K562 (cell line): Measurements from ENCODE around the gene COX6A1. TPM values are rescaled to one million over a fixed set of nuclear protein-coding genes. Genes with fewer than 3 reads are reported as not detected.
A peak's percentile ranks its signal among the peaks of the same experiment; 100 is the strongest.

Source experiments
- ATAC-seq: fragments of 200-7000 bp; cut with Tn5 transposase; 3 replicates; pipeline ENCODE4 v1.9.1; 2020; ENCODE audit warnings: moderate library complexity
- BruUV-seq: library from RNA; stranded (reverse); fragments of 400-500 nt; replicated peaks from 2 replicates; lab custom pipeline; 2021; lab: Mats Ljungman, UMichigan
- CTCF ChIA-PET: fragments of 300-600 bp; formaldehyde crosslinking; extraction: SDS; loops from one replicate; lab custom pipeline; 2021; ENCODE audit warnings: low intra/inter-chr PET ratio; lab: Yijun Ruan, JAX
- POLR2A ChIA-PET: fragments of 300-600, 350-650 bp; sonication (Branson Sonifier 250); formaldehyde crosslinking; extraction: SDS; loops from one replicate; lab custom pipeline; 2021; ENCODE audit warnings: antibody characterized with exemption, inconsistent platforms; lab: Yijun Ruan, JAX
- DNase-seq, 4 experiments: peaks; one replicate each; pipeline versions ENCODE4 v3.0.0 to v3.0.0-alpha.2; 2011 to 2018; ENCODE audit warnings: low spot score in 3 of 4, mixed read lengths in 3 of 4; ENCODE audit errors: extremely low read depth in 1 of 4
- FAIRE-seq: peaks from 2 replicates; lab custom pipeline; 2011; peaks lifted over from hg19 to GRCh38; lab: Jason Lieb, UNC
- H2AFZ ChIP-seq: 2 replicates; pipeline ENCODE4 v1.6.0; 2011; ENCODE audit warnings: low read depth, low read length, control low read depth, inconsistent platforms
- H3K27ac ChIP-seq: fragments of 200-600 bp; 3 replicates; pipeline ENCODE4 v1.8.0; 2011; ENCODE audit warnings: low read depth, mild to moderate bottlenecking, control low read depth, inconsistent platforms, low read length, moderate library complexity, mixed read lengths; ENCODE audit errors: extremely low read depth
- H3K27me3 ChIP-seq, 2 experiments: fragments of 300-600 bp in 1 of 2; 2 replicates in 1 of 2; 3 replicates in 1 of 2; pipeline versions ENCODE4 v1.6.0 to v1.8.0; 2011; ENCODE audit warnings: inconsistent platforms in 2 of 2, low read length in 2 of 2, mild to moderate bottlenecking in 1 of 2, mixed read lengths in 1 of 2, moderate library complexity in 1 of 2; ENCODE audit not compliant: control insufficient read depth in 2 of 2, insufficient read depth in 2 of 2
- H3K36me3 ChIP-seq: fragments of 300-600 bp; 3 replicates; pipeline ENCODE4 v1.8.0; 2011; ENCODE audit warnings: mild to moderate bottlenecking, low read length, inconsistent platforms; ENCODE audit not compliant: control insufficient read depth, insufficient read depth
- H3K4me1 ChIP-seq, 2 experiments: fragments of 200-600 bp in 1 of 2; replicated peaks in 1 of 2; 2 replicates in 1 of 2; 3 replicates in 1 of 2; pipeline versions ENCODE4 v1.5.1 to v1.8.0; 2011; ENCODE audit warnings: inconsistent platforms in 2 of 2, low read length in 2 of 2, mild to moderate bottlenecking in 1 of 2, mixed read lengths in 1 of 2, moderate library complexity in 1 of 2; ENCODE audit not compliant: control insufficient read depth in 2 of 2, insufficient read depth in 2 of 2
- H3K4me2 ChIP-seq: 2 replicates; pipeline ENCODE4 v1.6.1; 2011; ENCODE audit warnings: low read length, control low read depth, inconsistent platforms, mixed read lengths; ENCODE audit not compliant: insufficient read depth
- H3K4me3 ChIP-seq: fragments of 200-600 bp; sonication (generic), shearing (Covaris generic); 2 replicates; pipeline ENCODE4 v1.5.1; 2016; ENCODE audit warnings: control low read depth, inconsistent platforms
- H3K79me2 ChIP-seq: fragments of 200-600 bp; 3 replicates; pipeline ENCODE4 v1.8.0; 2011; ENCODE audit warnings: low read length, inconsistent platforms; ENCODE audit not compliant: control insufficient read depth, insufficient read depth
- H3K9ac ChIP-seq, 2 experiments: 2 replicates each; pipeline versions ENCODE4 v1.6.0 to v1.6.1; 2011; ENCODE audit warnings: low read depth in 2 of 2, low read length in 2 of 2, control low read depth in 1 of 2, inconsistent platforms in 1 of 2, mild to moderate bottlenecking in 1 of 2, mixed read lengths in 1 of 2; ENCODE audit not compliant: insufficient read depth in 1 of 2
- H3K9me1 ChIP-seq: one replicate; pipeline ENCODE4 v1.6.0; 2011; ENCODE audit warnings: inconsistent platforms, mild to moderate bottlenecking, low read length, moderate library complexity; ENCODE audit not compliant: control insufficient read depth, insufficient read depth
- H3K9me3 ChIP-seq: replicated peaks from 2 replicates; pipeline ENCODE4 v1.5.1; 2011; ENCODE audit warnings: low read depth, low read length, inconsistent platforms; ENCODE audit not compliant: control insufficient read depth, insufficient read depth
- H4K20me1 ChIP-seq: replicated peaks from 2 replicates; pipeline ENCODE4 v1.6.1; 2011; ENCODE audit warnings: low read length, inconsistent platforms, mixed read lengths; ENCODE audit not compliant: control insufficient read depth, insufficient read depth
- CEBPG ChIP-seq, 3 experiments: fragments of 200-800 bp in 1 of 3; sonication (Bioruptor generic) in 1 of 3; sonication (generic) in 1 of 3; formaldehyde crosslinking in 1 of 3; IDR thresholded peaks in 2 of 3; conservative IDR thresholded peaks in 1 of 3; 2 replicates each; pipeline versions ENCODE4 v1.6.1 to v1.8.0; 2016 to 2022; ENCODE audit warnings: missing compliant biosample characterization in 2 of 3, missing genetic modification characterization in 2 of 3, mild to moderate bottlenecking in 1 of 3, missing genetic modification reagents in 1 of 3
- CREM ChIP-seq: IDR thresholded peaks from 2 replicates; pipeline ENCODE4 v1.6.1; 2014; ENCODE audit warnings: antibody characterized with exemption, low read depth
- CTCF ChIP-seq, 3 experiments: IDR thresholded peaks in 2 of 3; conservative IDR thresholded peaks in 1 of 3; 2 replicates each; pipeline ENCODE4 v1.5.1; 2011 to 2012; ENCODE audit warnings: low read length in 3 of 3, mild to moderate bottlenecking in 3 of 3, control low read depth in 2 of 3, improper control_type of control experiment in 1 of 3, inconsistent platforms in 1 of 3, low read depth in 1 of 3, mixed read lengths in 1 of 3, moderate library complexity in 1 of 3; ENCODE audit not compliant: insufficient read depth in 2 of 3
- CTCFL ChIP-seq: IDR thresholded peaks from 2 replicates; pipeline ENCODE4 v1.6.1; 2011; ENCODE audit warnings: borderline replicate concordance, low read depth, mild to moderate bottlenecking, moderate library complexity, low read length; ENCODE audit not compliant: insufficient read depth, poor library complexity, severe bottlenecking
- KDM1A ChIP-seq, 2 experiments: fragments of 450-650 bp; IDR thresholded peaks; 2 replicates each; pipeline ENCODE4 v1.6.1; 2016; ENCODE audit warnings: mild to moderate bottlenecking in 2 of 2
- MAZ ChIP-seq, 2 experiments: fragments of 450-650 bp in 1 of 2; sonication (generic) in 1 of 2; formaldehyde crosslinking; IDR thresholded peaks in 1 of 2; conservative IDR thresholded peaks in 1 of 2; 2 replicates each; pipeline versions ENCODE4 v1.4.0 to v1.5.0; 2020; ENCODE audit warnings: mild to moderate bottlenecking in 1 of 2, missing genetic modification reagents in 1 of 2
- SMC3 ChIP-seq: conservative IDR thresholded peaks from 2 replicates; pipeline ENCODE4 v1.6.1; 2011; ENCODE audit warnings: low read depth, low read length, improper control_type of control experiment; ENCODE audit not compliant: insufficient read depth
- STAT5A ChIP-seq: IDR thresholded peaks from 2 replicates; pipeline ENCODE4 v1.6.1; 2012; ENCODE audit warnings: low read length, inconsistent platforms, borderline replicate concordance
- VEZF1 ChIP-seq: fragments of 200-800 bp; sonication (Bioruptor generic); IDR thresholded peaks from 2 replicates; pipeline ENCODE4 v1.6.1; 2017; ENCODE audit warnings: missing genetic modification characterization, missing compliant biosample characterization
- ZBTB7A ChIP-seq: IDR thresholded peaks from 2 replicates; pipeline ENCODE4 v1.6.1; 2011; ENCODE audit warnings: low read depth, mild to moderate bottlenecking, low read length, moderate library complexity, borderline replicate concordance; ENCODE audit not compliant: control insufficient read depth
- ZNF444 ChIP-seq: fragments of 250-450 bp; sonication (Bioruptor Pico); IDR thresholded peaks from 2 replicates; pipeline ENCODE4 v1.4.0; 2020; ENCODE audit warnings: mild to moderate bottlenecking, moderate library complexity
- WGBS: fragments of 100-300 bp; shearing (Covaris generic); methylation state at CpG from one replicate; pipeline ENCODE4 v1.1.6; 2016; ENCODE audit warnings: low coverage, mixed read lengths; ENCODE audit not compliant: insufficient coverage; ENCODE audit errors: missing lambda C conversion rate; 5-methylcytosine and 5-hydroxymethylcytosine counted together
- in situ Hi-C: fragments of 300-500 bp; cut with MboI; formaldehyde crosslinking; loops from 4 replicates; pipeline ENCODE4 v1.15.0; 2018; ENCODE audit warnings: inconsistent platforms, mixed read lengths
- intact Hi-C: fragments of 100-400 bp; cut with micrococcal nuclease; formaldehyde crosslinking; loops from 2 replicates; pipeline ENCODE4 v1.14.2; 2022
- polyA plus RNA-seq, 8 experiments: library from polyadenylated mRNA; depleted of rRNA in 4 of 8; stranded (reverse) in 5 of 8; unstranded in 3 of 8; fragments of >200 nt; fragmentation: Nextera tagmentation in 2 of 8; fragmentation: Illumina TruSeq in 1 of 8; extraction: Ambion mirVana in 2 of 8; extraction: Trizol in 1 of 8; gene quantifications; 2 replicates each; pipeline versions ENCODE4 v1.2.1 to v1.2.3, GENCODE V29; 2011 to 2014; ENCODE audit warnings: inconsistent platforms in 1 of 8, missing spikeins in 1 of 8
- total RNA-seq, 7 experiments: library from RNA; depleted of rRNA in 6 of 7; stranded (reverse); fragments of >200 nt in 6 of 7; fragmentation: Illumina TruSeq in 2 of 7; extraction: Trizol in 2 of 7; gene quantifications; 2 replicates each; pipeline versions ENCODE4 v1.2.1 to v1.2.3, GENCODE V29; 2011 to 2021; ENCODE audit warnings: low replicate concordance in 1 of 7

The COX6A1 gene
- total and polyA plus RNA-seq, 9 of the 15 experiments (the other 6 are each of a cell fraction or from before 2014, with no cell fraction given) = 414 to 4,142 (median 931) TPM

GRCh38 chr12:120439646-120440247, 1.8 kb downstream of the COX6A1 start:
- Histone ChIP-seq H3K9ac (no peak overlapping the region), H3K4me3 (peak overlapping the region; percentile 91; the same call in 1 of the 2 replicates), H3K79me2 (peaks cover 60% of the 10 kb centered on the region), H3K9me3 (no peaks in the 10 kb centered on the region), H3K27me3 (no peaks in the 10 kb centered on the region), H3K36me3 (peaks cover 53% of the 10 kb centered on the region), H3K27ac (peak overlapping the region; percentile 86; the same call in 1 of the 3 replicates), H2AFZ (no peak overlapping the region), H3K9me1 (no peaks in the 10 kb centered on the region), H3K4me1 (peaks cover 3 to 8% of the 10 kb centered on the region in 2 experiments; a peak in 4 of 5 replicates), H3K4me2 (peak overlapping the region; percentile 99), H4K20me1 (peaks cover 7% of the 10 kb centered on the region)
- CTCF ChIA-PET = interaction anchor here (0.6 to 1.1 kb wide), 4 partner anchors 83 to 671 kb away, joined by 3 to 5 read pairs (median 4); no protein-coding TSS in a partner anchor
- POLR2A ChIA-PET = interaction anchor here (1.1 to 1.9 kb wide), 2 partner anchors 13 to 101 kb away, joined by 4 read pairs; no protein-coding TSS in a partner anchor
- 7% methylated on average over 6 of the region's 6 CpGs for WGBS
- DNase-seq = peak; percentile 73 to 87 (median 79)
- in situ Hi-C loops (loop anchor here (10.0 kb wide), 1 partner anchor 115 kb away; the partner anchor contains the start of gene PLA2G1B), intact Hi-C loops (loop anchor here (1.0 to 10.0 kb wide), 2 partner anchors 57 to 205 kb away; partner anchors contain the start of genes CABP1 and DYNLL1)
- peak; percentile 76 for ATAC-seq
- no TSS peak for BruUV-seq
- FAIRE-seq = no peak
- TF ChIP-seq ZNF444 (peak; percentile 65), CREM (0 out of 2 replicates have a peak, but pooled peaks have one; percentile 38), CTCFL (peak; percentile 56), STAT5A (no peak), KDM1A (IDR thresholded peaks at IDR 0.05) (peak in 1 of 2 experiments; percentile 69; a peak in 1 of 4 replicates), ZBTB7A (peak; percentile 21; the same call in 1 of the 2 replicates), CTCF (IDR thresholded peaks at IDR 0.05 in 2 of 3, conservative IDR thresholded peaks at IDR 0.05 in 1 of 3; ENCODE audit: insufficient read depth in 2 of 3, low read depth in 1 of 3, low read length in 3 of 3) (peak; percentile 52 to 89 (median 67)), CEBPG (CRISPR knock-in tag; IDR thresholded peaks at IDR 0.05) (peak; percentile 55), CEBPG (tag; conservative IDR thresholded peaks at IDR 0.05 in 1 of 2, IDR thresholded peaks at IDR 0.05 in 1 of 2) (peak; percentile 68 to 80; a peak in 3 of 4 replicates), SMC3 (0 out of 2 replicates have a peak, but pooled peaks have one; percentile 30), VEZF1 (peak; percentile 80), MAZ (CRISPR knock-in tag; conservative IDR thresholded peaks at IDR 0.05 in 1 of 2, IDR thresholded peaks at IDR 0.05 in 1 of 2) (peak in 1 of 2 experiments; percentile 78; a peak in 2 of 4 replicates)
